Measurements from ENCODE around the gene C12orf56. TPM values are rescaled to one million over a fixed set of nuclear protein-coding genes. Genes with fewer than 3 reads are reported as not detected.

Gene C12orf56
- total RNA-seq, 4 donors from 2014 or later, result 0.11 TPM; not detected in 3

DNA sequence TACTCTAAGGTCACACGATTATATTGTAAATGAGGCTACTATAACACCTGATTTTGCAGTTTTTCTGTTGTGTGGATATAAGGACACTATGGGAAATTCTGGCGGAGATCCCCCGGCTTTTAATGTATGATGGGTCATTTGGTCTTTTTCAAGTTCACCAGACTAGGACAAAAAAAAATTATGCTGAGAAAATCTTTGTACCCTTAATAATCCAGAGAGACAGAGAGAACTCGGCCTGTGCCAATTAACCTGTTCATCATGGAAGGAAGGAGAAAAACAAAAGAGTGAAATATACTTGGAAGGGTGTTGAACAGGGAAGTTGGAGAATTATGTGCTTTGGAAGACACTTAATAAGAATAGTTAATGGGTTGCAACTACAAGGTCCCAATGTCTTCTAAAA lies 106.3 kb downstream of the C12orf56 start:
- Histone ChIP-seq H3K36me3 (no peaks in the 10 kb centered on the region), H3K4me3 (no peak overlapping the region), H3K9me3 (no peaks in the 10 kb centered on the region), H3K27me3 (no peaks in the 10 kb centered on the region), H3K4me1 (no peaks in the 10 kb centered on the region), H3K27ac (replicated peaks in 1 of 4) (no peak overlapping the region)
- WGBS, result 81% methylated on average over 4 of the region's 4 CpGs
- DNase-seq (ENCODE audit: extremely low spot score), result no peak
- TF ChIP-seq POLR2AphosphoS5 (IDR thresholded peaks at IDR 0.05) (no peak), POLR2A (IDR thresholded peaks at IDR 0.05; ENCODE audit: low read depth) (no peak), EP300 (IDR thresholded peaks at IDR 0.05) (no peak)
- TF ChIP-seq, protein P1, sequence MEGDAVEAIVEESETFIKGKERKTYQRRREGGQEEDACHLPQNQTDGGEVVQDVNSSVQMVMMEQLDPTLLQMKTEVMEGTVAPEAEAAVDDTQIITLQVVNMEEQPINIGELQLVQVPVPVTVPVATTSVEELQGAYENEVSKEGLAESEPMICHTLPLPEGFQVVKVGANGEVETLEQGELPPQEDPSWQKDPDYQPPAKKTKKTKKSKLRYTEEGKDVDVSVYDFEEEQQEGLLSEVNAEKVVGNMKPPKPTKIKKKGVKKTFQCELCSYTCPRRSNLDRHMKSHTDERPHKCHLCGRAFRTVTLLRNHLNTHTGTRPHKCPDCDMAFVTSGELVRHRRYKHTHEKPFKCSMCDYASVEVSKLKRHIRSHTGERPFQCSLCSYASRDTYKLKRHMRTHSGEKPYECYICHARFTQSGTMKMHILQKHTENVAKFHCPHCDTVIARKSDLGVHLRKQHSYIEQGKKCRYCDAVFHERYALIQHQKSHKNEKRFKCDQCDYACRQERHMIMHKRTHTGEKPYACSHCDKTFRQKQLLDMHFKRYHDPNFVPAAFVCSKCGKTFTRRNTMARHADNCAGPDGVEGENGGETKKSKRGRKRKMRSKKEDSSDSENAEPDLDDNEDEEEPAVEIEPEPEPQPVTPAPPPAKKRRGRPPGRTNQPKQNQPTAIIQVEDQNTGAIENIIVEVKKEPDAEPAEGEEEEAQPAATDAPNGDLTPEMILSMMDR (IDR thresholded peaks at IDR 0.05), result no peak
- intact Hi-C loops (cut with DNase I), result no loop called here

DNA sequence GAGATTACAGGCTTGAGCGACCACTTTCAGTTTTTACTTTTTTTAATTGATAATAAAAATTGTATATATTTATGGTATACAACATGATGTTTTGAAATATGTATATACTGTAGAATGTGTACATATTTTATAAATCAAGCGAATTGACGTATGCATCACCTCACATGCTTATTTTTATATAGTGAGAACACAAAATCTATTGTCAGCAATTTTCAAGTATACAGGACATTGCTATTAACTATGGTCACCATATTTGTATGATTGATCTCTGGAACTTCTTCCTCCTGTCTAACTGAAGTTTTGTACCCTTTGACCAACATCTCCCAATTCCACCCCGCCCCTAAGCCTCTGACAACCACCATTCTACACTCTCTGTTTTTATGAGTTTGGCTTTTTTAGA lies 112.1 kb downstream of the C12orf56 start:
- intact Hi-C loops (cut with DNase I), result no loop called here

DNA sequence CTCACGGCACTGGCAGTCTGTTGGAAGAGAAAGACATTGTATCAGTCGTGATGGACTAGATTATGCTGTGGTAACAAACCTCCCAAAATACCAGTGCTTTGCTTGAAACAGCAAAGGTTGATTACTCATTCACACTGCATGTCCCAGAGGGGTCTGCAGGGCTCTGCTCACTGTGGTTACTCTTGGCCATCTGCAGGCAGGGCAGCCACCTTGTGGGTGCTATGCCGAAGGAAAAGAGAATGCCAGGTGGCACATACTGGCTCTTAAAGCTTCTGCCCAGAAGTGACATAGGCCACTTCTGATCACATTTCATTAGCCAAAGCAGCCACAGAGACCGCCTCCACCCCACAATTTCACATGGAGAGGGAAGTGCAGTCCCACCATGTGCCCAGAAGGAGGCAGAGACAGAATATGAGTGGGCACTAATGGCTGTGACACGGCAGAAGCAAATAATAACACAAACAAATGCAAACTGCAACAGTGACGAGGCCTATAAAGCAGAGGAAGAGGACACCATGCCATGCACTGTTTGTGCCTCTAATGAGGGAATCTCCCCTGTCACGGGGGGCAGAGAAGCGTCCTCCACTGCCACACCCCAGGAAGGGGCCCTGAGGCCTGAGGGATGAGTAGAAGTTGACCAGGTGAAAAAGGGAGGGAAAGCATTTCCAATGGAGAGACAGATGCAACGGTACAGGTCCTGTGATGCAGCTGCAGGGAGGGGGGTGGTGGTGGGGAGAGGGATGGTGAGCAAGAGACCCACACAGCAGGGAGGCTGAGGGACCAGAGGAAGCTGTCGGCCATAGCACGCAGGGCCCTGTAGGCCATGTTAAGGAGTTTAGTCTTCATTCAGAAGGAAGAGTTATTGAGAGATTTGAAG lies 116.8 kb downstream of the C12orf56 start:
- H3K4me1 ChIP-seq, result no peaks in the 10 kb centered on the region
- no peaks in the 10 kb centered on the region for H3K36me3 ChIP-seq
- 75% methylated on average over 11 of the region's 11 CpGs for WGBS
- H3K27me3 ChIP-seq, result no peaks in the 10 kb centered on the region
- H3K9me3 ChIP-seq, result no peaks in the 10 kb centered on the region
- H3K27ac ChIP-seq (replicated peaks in 1 of 4), result no peak overlapping the region
- no peak overlapping the region for H3K4me3 ChIP-seq
- intact Hi-C loops (cut with DNase I), result no loop called here
- no peak for DNase-seq (ENCODE audit: extremely low spot score)
- no peak for TF ChIP-seq EP300 (IDR thresholded peaks at IDR 0.05)
- TF ChIP-seq POLR2A (IDR thresholded peaks at IDR 0.05; ENCODE audit: low read depth), result no peak
- TF ChIP-seq, protein P1 (IDR thresholded peaks at IDR 0.05), result peak in 2 of 3 experiments; percentile 7 to 28
- no peak for TF ChIP-seq POLR2AphosphoS5 (IDR thresholded peaks at IDR 0.05)

More for the DNA sequence above, 112.1 kb downstream of the C12orf56 start:
- 98% methylated on average over 4 of the region's 4 CpGs for WGBS
- Histone ChIP-seq H3K4me3 (no peak overlapping the region), H3K27me3 (no peaks in the 10 kb centered on the region), H3K4me1 (no peaks in the 10 kb centered on the region), H3K9me3 (no peaks in the 10 kb centered on the region), H3K36me3 (no peaks in the 10 kb centered on the region), H3K27ac (replicated peaks in 1 of 4) (no peak overlapping the region)
- TF ChIP-seq EP300 (IDR thresholded peaks at IDR 0.05) (no peak), POLR2AphosphoS5 (IDR thresholded peaks at IDR 0.05) (no peak), POLR2A (IDR thresholded peaks at IDR 0.05; ENCODE audit: low read depth) (no peak)
- TF ChIP-seq, protein P1 (IDR thresholded peaks at IDR 0.05), result no peak
- no peak for DNase-seq (ENCODE audit: extremely low spot score)

DNA sequence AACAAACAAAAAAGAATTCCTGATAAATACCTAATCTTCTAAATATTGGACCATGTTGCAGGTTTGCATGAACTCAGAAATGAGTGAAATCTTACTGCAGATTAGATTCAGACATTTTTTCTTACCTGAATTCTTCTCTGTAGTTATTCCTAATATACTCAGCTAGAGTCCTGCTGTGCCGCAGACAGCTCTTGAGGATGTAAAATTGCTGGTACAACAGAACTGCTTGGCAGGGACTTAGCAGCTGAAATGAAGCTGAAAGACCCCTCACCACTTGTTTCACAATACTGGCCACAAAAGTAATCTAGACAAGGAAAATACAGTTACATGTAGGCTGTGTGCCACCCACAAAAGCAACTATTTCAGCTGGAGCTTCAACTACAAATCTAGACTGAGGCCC lies 120.1 kb downstream of the C12orf56 start:
- WGBS, result 77% methylated on average over 1 of the region's 1 CpG

More for the DNA sequence above, 120.1 kb downstream of the C12orf56 start:
- no peaks in the 10 kb centered on the region for H3K4me1 ChIP-seq
- H3K36me3 ChIP-seq, result no peaks in the 10 kb centered on the region
- no peak for TF ChIP-seq EP300 (IDR thresholded peaks at IDR 0.05)
- TF ChIP-seq, protein P1 (IDR thresholded peaks at IDR 0.05), result no peak
- TF ChIP-seq POLR2A (IDR thresholded peaks at IDR 0.05; ENCODE audit: low read depth), result no peak
- no peak for TF ChIP-seq POLR2AphosphoS5 (IDR thresholded peaks at IDR 0.05)
- H3K4me3 ChIP-seq, result no peak overlapping the region
- H3K27me3 ChIP-seq, result no peaks in the 10 kb centered on the region
- intact Hi-C loops (cut with DNase I), result no loop called here
- H3K9me3 ChIP-seq, result no peaks in the 10 kb centered on the region
- H3K27ac ChIP-seq (replicated peaks in 1 of 4), result no peak overlapping the region
- no peak for DNase-seq (ENCODE audit: extremely low spot score)
